Activated T-cell treated with anti-CD3 and anti-CD28 coated beads, Interleukin-2, amount 50 U/mL, for 24 hours (primary cell): ENCODE data around the gene ADGRE1.

Source experiments
- DNase-seq: peaks from one replicate; pipeline ENCODE4 v3.0.0-alpha.2; 2020
- H3K27ac Mint-ChIP-seq: 2 replicates; pipeline ENCODE4 v1.8.0; 2020; ENCODE audit warnings: mild to moderate bottlenecking, mixed read lengths
- H3K27me3 Mint-ChIP-seq: 2 replicates; pipeline ENCODE4 v1.8.0; 2020; ENCODE audit warnings: mixed read lengths
- H3K36me3 Mint-ChIP-seq: 2 replicates; pipeline ENCODE4 v1.8.0; 2020; ENCODE audit warnings: low read depth, mixed read lengths
- H3K4me1 Mint-ChIP-seq: 2 replicates; pipeline ENCODE4 v1.8.0; 2020; ENCODE audit warnings: low read depth, mixed read lengths
- H3K4me3 Mint-ChIP-seq: 2 replicates; pipeline ENCODE4 v1.8.0; 2020; ENCODE audit warnings: mild to moderate bottlenecking, moderate library complexity, mixed read lengths
- H3K9me3 Mint-ChIP-seq: 2 replicates; pipeline ENCODE4 v1.8.0; 2020; ENCODE audit warnings: mixed read lengths

The ADGRE1 gene

DNA sequence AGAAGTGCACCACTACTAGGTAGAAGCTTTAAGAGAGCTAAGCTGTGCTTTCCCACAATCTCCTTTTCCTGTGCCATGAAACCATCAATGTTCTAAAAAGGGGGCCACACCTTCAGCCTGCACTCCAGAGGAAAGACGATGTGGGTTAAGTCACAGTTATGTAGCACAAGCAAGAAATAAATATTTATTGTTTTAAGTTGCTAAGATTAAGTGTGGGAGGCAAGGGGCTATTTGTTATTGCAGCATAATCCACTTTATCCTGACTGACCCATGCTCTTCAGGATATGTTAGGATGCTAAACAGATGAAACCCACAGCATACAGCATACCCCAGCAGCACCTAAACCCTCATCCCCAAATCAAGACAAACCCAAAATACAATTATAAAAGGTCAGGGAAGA lies 69.2 kb downstream of the ADGRE1 start:
- Mint-ChIP-seq H3K36me3 (no peaks in the 10 kb centered on the region), H3K27me3 (no peaks in the 10 kb centered on the region), H3K9me3 (peaks cover 2% of the 10 kb centered on the region), H3K4me3 (no peak overlapping the region), H3K27ac (no peak overlapping the region), H3K4me1 (peaks cover 3% of the 10 kb centered on the region)
- DNase-seq, result no peak

DNA sequence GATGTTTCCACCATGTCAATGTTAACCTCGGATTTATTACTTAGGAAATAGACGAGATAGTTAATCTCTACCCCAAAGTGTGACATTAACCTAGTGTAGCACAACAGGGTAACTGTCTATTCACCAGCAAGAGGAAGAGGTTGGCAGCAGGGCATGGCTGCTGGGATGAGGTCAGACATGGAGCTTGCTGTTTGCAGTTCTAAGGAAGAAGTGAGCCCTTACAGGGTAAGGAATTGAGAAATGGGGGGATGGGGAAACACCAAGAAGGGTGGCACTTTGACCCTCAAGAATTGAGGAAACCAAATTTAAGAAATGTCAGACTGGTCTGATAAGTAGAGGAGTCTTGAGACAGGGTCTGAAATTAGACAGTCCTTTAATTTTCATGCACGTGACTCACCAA lies 71.4 kb downstream of the ADGRE1 start:
- H3K4me1 Mint-ChIP-seq, result peaks cover 4% of the 10 kb centered on the region
- H3K36me3 Mint-ChIP-seq, result peaks cover 5% of the 10 kb centered on the region
- H3K27ac Mint-ChIP-seq, result no peak overlapping the region
- H3K27me3 Mint-ChIP-seq, result no peaks in the 10 kb centered on the region
- H3K4me3 Mint-ChIP-seq, result no peak overlapping the region
- no peak for DNase-seq
- H3K9me3 Mint-ChIP-seq, result peaks cover 2% of the 10 kb centered on the region

DNA sequence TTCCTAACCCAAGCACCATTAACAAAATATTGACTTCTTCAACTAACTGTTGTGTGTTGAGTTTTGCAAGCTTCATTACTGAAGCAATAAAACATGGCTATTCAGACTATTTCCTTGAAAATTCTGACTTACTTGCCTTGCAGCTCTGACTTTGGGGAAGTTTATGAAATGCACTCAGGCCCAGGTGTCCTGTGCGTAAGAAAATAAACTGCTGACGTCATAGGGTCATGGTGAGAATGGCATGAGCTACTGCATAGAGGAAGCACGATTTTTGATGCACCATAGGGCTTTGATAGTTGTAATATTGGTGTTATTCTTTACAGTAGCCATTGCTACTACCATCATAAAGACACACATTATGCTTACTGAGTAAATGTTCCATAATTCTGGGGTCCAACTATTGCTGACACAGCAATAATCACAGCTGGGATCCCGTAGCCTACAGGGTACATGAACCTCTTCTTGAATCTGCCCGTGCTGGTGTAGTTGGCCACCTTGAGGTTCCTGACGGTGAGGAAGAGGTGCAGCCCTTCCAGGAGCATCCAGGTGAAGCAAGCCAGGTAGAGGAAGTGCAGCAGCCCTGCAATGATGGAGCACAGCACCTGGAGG lies 76.0 kb downstream of the ADGRE1 start:
- Mint-ChIP-seq H3K36me3 (peaks cover 5% of the 10 kb centered on the region), H3K4me3 (no peak overlapping the region), H3K9me3 (no peaks in the 10 kb centered on the region), H3K27me3 (no peaks in the 10 kb centered on the region), H3K4me1 (peaks cover 4% of the 10 kb centered on the region), H3K27ac (no peak overlapping the region)
- DNase-seq, result no peak

DNA sequence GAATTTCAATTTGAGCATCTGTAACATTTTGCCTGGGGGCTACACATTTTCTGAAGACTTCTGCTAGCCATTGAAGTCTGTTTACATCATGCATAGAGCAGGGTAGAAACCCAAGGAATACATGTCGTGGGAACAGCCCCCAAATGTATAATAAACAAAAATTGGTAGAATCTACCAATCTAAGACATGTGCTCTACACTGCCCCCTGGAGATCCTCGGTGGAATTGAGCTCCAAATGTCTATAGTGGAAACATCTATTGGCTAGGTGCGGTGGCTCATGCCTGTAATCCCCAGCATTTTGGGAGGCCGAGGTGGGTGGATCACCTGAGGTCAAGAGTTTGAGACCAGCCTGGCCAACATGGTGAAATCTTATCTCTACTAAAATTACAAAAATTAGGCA lies 76.6 kb downstream of the ADGRE1 start:
- Mint-ChIP-seq H3K4me3 (no peak overlapping the region), H3K4me1 (peaks cover 4% of the 10 kb centered on the region), H3K27ac (no peak overlapping the region), H3K36me3 (peaks cover 5% of the 10 kb centered on the region), H3K27me3 (no peaks in the 10 kb centered on the region), H3K9me3 (no peaks in the 10 kb centered on the region)
- DNase-seq, result peak; percentile 59

DNA sequence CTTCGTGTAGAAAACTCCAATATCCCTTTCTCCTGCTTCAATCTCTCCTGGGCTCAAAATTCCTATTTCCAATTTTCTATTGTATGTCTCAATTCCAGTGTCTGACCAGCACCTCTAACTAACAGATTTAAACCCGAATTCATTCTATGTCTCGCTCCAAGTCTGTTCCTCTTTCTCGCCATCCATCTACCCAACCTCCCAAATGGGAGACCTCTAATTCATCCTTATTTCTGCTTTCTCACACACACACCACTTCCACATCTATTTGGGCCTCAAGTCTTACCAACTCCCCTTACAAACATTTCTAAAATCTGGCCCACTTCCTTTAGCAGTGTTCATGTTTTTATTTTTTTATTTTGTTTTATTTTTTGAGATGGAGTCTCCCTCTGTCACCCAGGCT lies 80.6 kb downstream of the ADGRE1 start:
- H3K4me1 Mint-ChIP-seq, result peaks cover 12% of the 10 kb centered on the region
- H3K4me3 Mint-ChIP-seq, result no peak overlapping the region
- DNase-seq, result no peak
- no peak overlapping the region for H3K27ac Mint-ChIP-seq
- no peaks in the 10 kb centered on the region for H3K27me3 Mint-ChIP-seq
- H3K36me3 Mint-ChIP-seq, result peaks cover 6% of the 10 kb centered on the region
- no peaks in the 10 kb centered on the region for H3K9me3 Mint-ChIP-seq

DNA sequence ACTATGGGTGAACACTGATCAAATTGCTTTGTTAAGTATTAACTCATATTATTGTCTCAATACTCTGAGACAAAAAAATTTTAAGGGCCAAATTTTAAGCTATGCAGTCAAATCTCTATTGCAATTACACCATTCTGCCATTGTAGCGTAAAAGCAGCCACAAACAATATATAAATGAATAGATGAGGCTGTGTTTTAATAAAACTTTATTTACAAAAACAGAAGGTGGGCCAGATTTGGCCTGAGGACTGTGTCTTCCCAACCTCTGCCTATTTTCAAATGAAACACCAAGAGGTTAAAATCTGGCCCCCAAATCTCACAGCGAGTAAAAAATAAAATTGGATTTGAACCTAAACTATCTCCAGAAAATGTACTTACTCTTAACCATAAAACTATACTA lies 82.1 kb downstream of the ADGRE1 start:
- Mint-ChIP-seq H3K27me3 (peaks cover 3% of the 10 kb centered on the region), H3K36me3 (peaks cover 8% of the 10 kb centered on the region), H3K4me3 (no peak overlapping the region), H3K4me1 (peaks cover 7% of the 10 kb centered on the region), H3K9me3 (no peaks in the 10 kb centered on the region), H3K27ac (no peak overlapping the region)
- DNase-seq, result no peak

DNA sequence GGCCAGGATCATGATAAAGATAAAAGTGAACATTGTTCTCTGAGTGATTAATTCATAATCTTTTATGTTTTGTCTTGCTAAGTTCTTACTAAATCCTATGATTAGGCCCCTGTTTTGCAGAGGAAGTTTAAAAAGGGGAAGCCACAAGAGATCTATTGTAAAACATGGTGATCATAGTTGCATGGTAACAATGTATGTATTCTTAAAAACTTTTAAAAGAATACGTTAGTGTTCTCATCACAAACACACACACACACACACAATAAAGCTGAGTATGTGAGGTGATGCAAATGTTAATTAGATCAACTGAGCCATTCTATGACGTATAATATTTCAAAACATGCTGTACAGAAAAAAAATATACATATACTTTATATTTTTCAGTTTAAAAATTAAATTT lies 82.6 kb downstream of the ADGRE1 start:
- no peak overlapping the region for H3K27ac Mint-ChIP-seq
- H3K27me3 Mint-ChIP-seq, result peaks cover 3% of the 10 kb centered on the region
- peaks cover 7% of the 10 kb centered on the region for H3K4me1 Mint-ChIP-seq
- no peak for DNase-seq
- no peaks in the 10 kb centered on the region for H3K9me3 Mint-ChIP-seq
- H3K4me3 Mint-ChIP-seq, result no peak overlapping the region
- H3K36me3 Mint-ChIP-seq, result peaks cover 8% of the 10 kb centered on the region

DNA sequence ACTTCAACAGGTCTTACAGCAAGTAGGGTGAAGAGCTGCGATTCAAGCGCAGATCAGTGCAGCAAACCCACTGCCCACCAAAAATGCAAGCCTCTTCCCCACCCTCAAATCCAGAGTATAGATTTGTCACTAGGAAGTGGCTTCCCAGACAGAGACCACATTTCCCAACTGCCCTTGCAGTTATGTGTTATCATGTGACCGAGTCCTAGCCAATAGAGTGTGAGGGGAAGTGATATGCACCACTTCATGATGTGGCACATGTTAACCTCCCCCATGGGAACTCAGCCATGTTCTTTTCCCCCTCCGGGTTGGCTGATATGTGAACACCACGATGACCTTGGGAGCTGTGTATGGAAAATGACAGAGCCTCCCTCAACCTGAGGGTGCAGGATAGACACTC lies 83.1 kb downstream of the ADGRE1 start:
- H3K27ac Mint-ChIP-seq, result no peak overlapping the region
- no peaks in the 10 kb centered on the region for H3K9me3 Mint-ChIP-seq
- H3K4me3 Mint-ChIP-seq, result no peak overlapping the region
- H3K4me1 Mint-ChIP-seq, result peaks cover 7% of the 10 kb centered on the region
- DNase-seq, result no peak
- peaks cover 8% of the 10 kb centered on the region for H3K36me3 Mint-ChIP-seq
- H3K27me3 Mint-ChIP-seq, result peaks cover 3% of the 10 kb centered on the region

DNA sequence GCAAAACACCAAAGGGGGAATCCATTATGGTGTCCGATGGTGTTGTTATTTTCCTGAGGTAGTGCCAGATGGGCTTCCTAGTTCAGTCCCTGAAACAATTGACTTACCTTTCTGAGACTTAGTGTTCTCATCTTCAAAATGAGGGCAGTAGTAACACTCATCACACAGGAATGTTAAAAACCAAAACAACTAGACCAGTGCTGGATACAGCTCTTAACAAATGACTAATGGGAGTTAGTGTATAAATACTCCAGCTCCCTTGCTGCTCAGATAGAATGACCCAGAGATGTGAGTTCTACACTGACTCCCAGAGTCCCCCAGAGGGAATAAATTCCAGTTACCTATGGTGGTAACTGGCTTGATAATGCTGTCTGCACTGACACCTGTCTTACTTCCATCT lies 84.0 kb downstream of the ADGRE1 start:
- H3K9me3 Mint-ChIP-seq, result no peaks in the 10 kb centered on the region
- no peak overlapping the region for H3K27ac Mint-ChIP-seq
- peaks cover 7% of the 10 kb centered on the region for H3K4me1 Mint-ChIP-seq
- DNase-seq, result no peak
- peaks cover 8% of the 10 kb centered on the region for H3K36me3 Mint-ChIP-seq
- peaks cover 3% of the 10 kb centered on the region for H3K27me3 Mint-ChIP-seq
- H3K4me3 Mint-ChIP-seq, result no peak overlapping the region

DNA sequence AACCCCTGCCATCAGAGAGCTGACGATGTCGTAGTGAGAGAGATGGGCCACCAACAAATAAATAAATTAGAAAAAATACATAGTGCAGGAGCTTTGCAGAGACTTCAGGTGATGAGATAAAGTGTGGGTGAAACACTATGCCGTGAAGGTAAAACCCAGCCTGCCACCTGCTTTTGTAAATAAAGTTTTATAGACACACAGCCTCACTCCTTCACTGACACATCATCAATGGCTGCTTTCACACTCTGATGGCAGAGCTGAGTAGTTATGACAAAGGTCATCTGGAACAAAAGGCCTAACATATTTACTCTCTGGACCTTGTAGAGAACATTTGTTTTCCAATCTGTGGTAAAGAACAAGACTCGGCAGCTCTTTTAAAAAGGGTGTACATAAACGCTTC lies 88.8 kb downstream of the ADGRE1 start:
- Mint-ChIP-seq H3K27me3 (peaks cover 3% of the 10 kb centered on the region), H3K36me3 (peaks cover 23% of the 10 kb centered on the region), H3K4me3 (no peak overlapping the region), H3K9me3 (peaks cover 14% of the 10 kb centered on the region), H3K4me1 (peaks cover 4% of the 10 kb centered on the region), H3K27ac (no peak overlapping the region)
- no peak for DNase-seq

DNA sequence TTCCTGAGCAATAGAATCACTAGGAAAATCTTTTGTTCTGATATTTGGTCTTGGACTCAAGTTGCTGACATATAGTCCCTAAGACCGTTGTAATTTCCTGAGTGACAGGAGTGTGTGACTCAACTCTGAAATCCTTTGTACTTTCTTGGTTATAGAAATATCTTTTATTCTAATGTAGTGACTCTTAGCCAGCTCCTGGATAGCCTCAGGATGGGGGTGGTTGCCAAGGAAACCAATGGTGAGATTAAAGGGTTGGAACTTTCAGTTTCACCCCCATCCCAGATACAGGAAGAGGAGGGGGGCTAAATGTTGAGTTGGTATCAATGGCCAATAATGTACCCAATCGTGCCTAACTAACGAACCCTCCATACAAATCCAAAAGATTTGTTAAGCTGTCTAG lies 92.0 kb downstream of the ADGRE1 start:
- DNase-seq, result no peak
- Mint-ChIP-seq H3K27ac (no peak overlapping the region), H3K4me1 (peaks cover 4% of the 10 kb centered on the region), H3K36me3 (peaks cover 29% of the 10 kb centered on the region), H3K27me3 (no peaks in the 10 kb centered on the region), H3K9me3 (peaks cover 28% of the 10 kb centered on the region), H3K4me3 (no peak overlapping the region)

DNA sequence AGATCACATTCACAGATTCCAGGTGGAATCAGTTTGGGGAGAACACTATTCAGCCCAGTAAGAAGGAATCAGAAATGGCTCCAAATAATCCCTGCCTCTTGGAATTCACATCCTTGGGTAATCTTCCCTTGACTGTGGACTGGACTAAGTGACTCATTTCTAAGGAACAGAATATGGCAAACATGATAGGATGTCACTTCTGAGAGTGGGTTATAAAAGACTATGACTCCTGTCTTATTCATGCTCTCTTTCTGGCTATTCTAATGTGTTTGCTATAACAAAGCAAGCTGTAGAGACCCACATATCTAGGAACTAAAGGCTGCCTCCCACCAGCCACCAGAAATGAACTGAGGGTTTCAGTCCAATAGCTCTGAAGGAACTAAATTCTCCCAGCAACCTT lies 96.1 kb downstream of the ADGRE1 start:
- Mint-ChIP-seq H3K9me3 (peaks cover 28% of the 10 kb centered on the region), H3K4me3 (no peak overlapping the region), H3K4me1 (peaks cover 4% of the 10 kb centered on the region), H3K36me3 (peaks cover 46% of the 10 kb centered on the region), H3K27ac (no peak overlapping the region), H3K27me3 (no peaks in the 10 kb centered on the region)
- DNase-seq, result no peak

DNA sequence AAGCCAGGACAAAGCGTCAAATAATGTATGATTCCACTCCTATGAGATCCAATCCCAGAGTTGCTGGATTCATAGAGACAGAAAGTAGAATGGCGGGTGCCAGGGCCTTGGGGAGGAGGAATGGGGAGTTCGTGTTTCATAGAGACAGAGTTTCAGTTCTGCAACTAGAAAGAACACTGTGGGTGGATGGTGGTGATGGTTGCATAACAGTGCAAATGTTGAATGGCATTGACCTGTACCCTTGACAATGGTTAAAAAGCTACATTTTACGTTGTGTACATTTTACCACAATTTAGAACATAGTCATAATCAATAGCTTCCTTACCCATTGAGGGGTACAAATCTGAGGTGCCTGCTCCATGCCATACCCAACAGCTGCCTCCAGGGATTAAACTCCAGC lies 100.5 kb downstream of the ADGRE1 start:
- no peak overlapping the region for H3K27ac Mint-ChIP-seq
- H3K36me3 Mint-ChIP-seq, result peaks cover 37% of the 10 kb centered on the region
- peaks cover 28% of the 10 kb centered on the region for H3K9me3 Mint-ChIP-seq
- no peaks in the 10 kb centered on the region for H3K4me1 Mint-ChIP-seq
- no peak overlapping the region for H3K4me3 Mint-ChIP-seq
- H3K27me3 Mint-ChIP-seq, result no peaks in the 10 kb centered on the region
- no peak for DNase-seq

DNA sequence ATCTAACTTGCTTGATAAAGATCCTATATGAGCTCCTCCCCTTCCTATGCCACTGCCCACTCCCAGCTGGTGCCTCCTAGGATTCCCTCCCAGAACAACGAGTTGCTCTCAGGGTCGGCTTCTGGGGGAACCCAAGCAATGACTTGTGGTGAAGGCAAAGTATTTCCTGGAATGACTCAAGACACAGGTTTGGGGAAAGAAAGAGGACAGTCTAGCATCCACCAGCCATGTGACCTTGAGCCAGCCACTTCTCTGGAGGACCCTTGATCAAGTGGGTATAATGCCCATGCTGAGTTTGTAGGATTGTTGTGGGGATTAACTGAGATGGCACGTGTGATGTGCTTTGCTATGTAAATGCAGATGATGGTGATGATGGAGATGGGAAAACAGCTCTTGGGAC lies 100.9 kb downstream of the ADGRE1 start:
- H3K4me3 Mint-ChIP-seq, result no peak overlapping the region

More for the DNA sequence above, 100.9 kb downstream of the ADGRE1 start:
- Mint-ChIP-seq H3K36me3 (peaks cover 37% of the 10 kb centered on the region), H3K27me3 (no peaks in the 10 kb centered on the region), H3K9me3 (peaks cover 25% of the 10 kb centered on the region), H3K4me1 (no peaks in the 10 kb centered on the region), H3K27ac (no peak overlapping the region)
- no peak for DNase-seq
